Astrocyte (in vitro differentiated cells and primary cell): ENCODE data around the gene GKN1. TPM values are rescaled to one million over a fixed set of nuclear protein-coding genes. Genes with fewer than 3 reads are reported as not detected.

Experiments
- DNase-seq: peaks from one replicate; pipeline ENCODE4 v3.0.0-alpha.2; 2010; ENCODE audit warnings: low read depth
- FAIRE-seq: peaks from 2 replicates; lab custom pipeline; 2011; peaks lifted over from hg19 to GRCh38; lab: Jason Lieb, UNC
- H2AFZ ChIP-seq: 2 replicates; pipeline ENCODE4 v1.6.0; 2012; ENCODE audit warnings: low read depth, low read length, inconsistent platforms
- H3K27ac ChIP-seq: 2 replicates; pipeline ENCODE4 v1.5.1; 2011; ENCODE audit warnings: low read depth, low read length, inconsistent platforms
- H3K27me3 ChIP-seq: 2 replicates; pipeline ENCODE4 v1.6.0; 2011; ENCODE audit warnings: low read length, inconsistent platforms; ENCODE audit not compliant: insufficient read depth
- H3K36me3 ChIP-seq: 2 replicates; pipeline ENCODE4 v1.5.1; 2011; ENCODE audit warnings: low read length, inconsistent platforms; ENCODE audit not compliant: insufficient read depth
- H3K4me1 ChIP-seq: 2 replicates; pipeline ENCODE4 v1.5.1; 2011; ENCODE audit warnings: low read length, inconsistent platforms; ENCODE audit not compliant: insufficient read depth
- H3K4me2 ChIP-seq: 2 replicates; pipeline ENCODE4 v1.6.0; 2012; ENCODE audit warnings: low read length, inconsistent platforms
- H3K4me3 ChIP-seq: 2 replicates; pipeline ENCODE4 v1.5.1; 2011; ENCODE audit warnings: low read depth, mild to moderate bottlenecking, low read length, inconsistent platforms; ENCODE audit not compliant: insufficient read depth
- H3K79me2 ChIP-seq: 2 replicates; pipeline ENCODE4 v1.6.0; 2012; ENCODE audit warnings: mild to moderate bottlenecking, low read length, inconsistent platforms; ENCODE audit not compliant: insufficient read depth
- H3K9ac ChIP-seq: 2 replicates; pipeline ENCODE4 v1.6.0; 2012; ENCODE audit warnings: mild to moderate bottlenecking, low read length, inconsistent platforms
- H3K9me3 ChIP-seq: 2 replicates; pipeline ENCODE4 v1.5.1; 2012; ENCODE audit warnings: low read depth, mild to moderate bottlenecking, low read length, inconsistent platforms; ENCODE audit not compliant: insufficient read depth
- H4K20me1 ChIP-seq: 2 replicates; pipeline ENCODE4 v1.6.0; 2012; ENCODE audit warnings: low read length, inconsistent platforms; ENCODE audit not compliant: insufficient read depth
- H3K27ac Mint-ChIP-seq: one replicate; pipeline ENCODE4 v1.8.0; 2021; ENCODE audit warnings: mild to moderate bottlenecking, mixed read lengths; ENCODE audit not compliant: unreplicated experiment
- H3K27me3 Mint-ChIP-seq: one replicate; pipeline ENCODE4 v1.8.0; 2021; ENCODE audit warnings: low read depth, mixed read lengths; ENCODE audit not compliant: unreplicated experiment
- H3K36me3 Mint-ChIP-seq: one replicate; pipeline ENCODE4 v1.8.0; 2021; ENCODE audit warnings: low read depth, mixed read lengths; ENCODE audit not compliant: unreplicated experiment
- H3K4me1 Mint-ChIP-seq: one replicate; pipeline ENCODE4 v1.8.0; 2021; ENCODE audit warnings: low read depth, mixed read lengths; ENCODE audit not compliant: unreplicated experiment
- H3K4me3 Mint-ChIP-seq: one replicate; pipeline ENCODE4 v1.8.0; 2021; ENCODE audit warnings: mild to moderate bottlenecking, moderate library complexity, mixed read lengths; ENCODE audit not compliant: unreplicated experiment
- H3K9me3 Mint-ChIP-seq: one replicate; pipeline ENCODE4 v1.8.0; 2021; ENCODE audit warnings: mild to moderate bottlenecking, mixed read lengths; ENCODE audit not compliant: unreplicated experiment
- EZH2 ChIP-seq: IDR thresholded peaks from 2 replicates; pipeline ENCODE4 v1.6.1; 2012; ENCODE audit warnings: mild to moderate bottlenecking, low read length, inconsistent platforms; ENCODE audit not compliant: insufficient read depth
- total RNA-seq: library from RNA; stranded (reverse); gene quantifications from 2 replicates; pipeline ENCODE4 v1.2.1, GENCODE V29; 2021
- TF ChIP-seq, protein P1 (sequence below): IDR thresholded peaks from 2 replicates; pipeline ENCODE4 v1.5.1; 2011; ENCODE audit warnings: low read depth, mild to moderate bottlenecking, inconsistent platforms, low read length, moderate library complexity; ENCODE audit not compliant: insufficient read depth

The GKN1 gene
- total RNA-seq, 1 donor from 2014 or later, result not detected

DNA sequence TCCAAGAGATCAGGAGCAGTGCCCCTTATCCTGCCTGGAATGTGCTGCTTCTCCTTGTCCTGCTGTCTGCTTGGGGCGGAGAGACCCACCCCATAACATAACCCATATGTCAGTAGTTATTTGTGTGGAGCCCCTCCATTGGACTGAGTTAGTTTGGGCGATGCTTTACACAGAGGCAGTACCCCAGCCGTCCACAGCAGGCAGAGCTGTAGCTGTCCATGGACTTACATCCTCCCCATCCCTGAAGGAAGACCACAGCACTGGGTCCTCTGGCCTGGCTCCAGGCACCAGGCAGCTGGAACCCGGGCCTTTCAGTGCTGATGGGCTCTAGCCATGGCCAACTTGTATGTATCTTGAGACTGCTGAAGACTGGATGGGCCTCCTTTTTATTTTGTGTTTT, 42.0 kb upstream of the GKN1 start:
- no peak for TF ChIP-seq EZH2
- TF ChIP-seq, protein P1, sequence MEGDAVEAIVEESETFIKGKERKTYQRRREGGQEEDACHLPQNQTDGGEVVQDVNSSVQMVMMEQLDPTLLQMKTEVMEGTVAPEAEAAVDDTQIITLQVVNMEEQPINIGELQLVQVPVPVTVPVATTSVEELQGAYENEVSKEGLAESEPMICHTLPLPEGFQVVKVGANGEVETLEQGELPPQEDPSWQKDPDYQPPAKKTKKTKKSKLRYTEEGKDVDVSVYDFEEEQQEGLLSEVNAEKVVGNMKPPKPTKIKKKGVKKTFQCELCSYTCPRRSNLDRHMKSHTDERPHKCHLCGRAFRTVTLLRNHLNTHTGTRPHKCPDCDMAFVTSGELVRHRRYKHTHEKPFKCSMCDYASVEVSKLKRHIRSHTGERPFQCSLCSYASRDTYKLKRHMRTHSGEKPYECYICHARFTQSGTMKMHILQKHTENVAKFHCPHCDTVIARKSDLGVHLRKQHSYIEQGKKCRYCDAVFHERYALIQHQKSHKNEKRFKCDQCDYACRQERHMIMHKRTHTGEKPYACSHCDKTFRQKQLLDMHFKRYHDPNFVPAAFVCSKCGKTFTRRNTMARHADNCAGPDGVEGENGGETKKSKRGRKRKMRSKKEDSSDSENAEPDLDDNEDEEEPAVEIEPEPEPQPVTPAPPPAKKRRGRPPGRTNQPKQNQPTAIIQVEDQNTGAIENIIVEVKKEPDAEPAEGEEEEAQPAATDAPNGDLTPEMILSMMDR, result no peak
- DNase-seq (no peak), FAIRE-seq (no peak)
- no peak overlapping the region for H3K4me3 ChIP-seq
- Mint-ChIP-seq H3K9me3 (peaks cover 4% of the 10 kb centered on the region), H3K27ac (no peak overlapping the region), H3K4me1 (peaks cover 18% of the 10 kb centered on the region), H3K27me3 (peaks cover 7% of the 10 kb centered on the region), H3K36me3 (no peaks in the 10 kb centered on the region), H3K4me3 (no peak overlapping the region)
- H2AFZ ChIP-seq, result no peak overlapping the region
- H3K79me2 ChIP-seq, result no peaks in the 10 kb centered on the region
- H3K4me2 ChIP-seq, result no peak overlapping the region
- no peaks in the 10 kb centered on the region for H3K36me3 ChIP-seq
- H3K4me1 ChIP-seq, result peaks cover 17% of the 10 kb centered on the region
- no peak overlapping the region for H3K27ac ChIP-seq
- H3K9ac ChIP-seq, result no peak overlapping the region
- no peaks in the 10 kb centered on the region for H3K9me3 ChIP-seq
- no peaks in the 10 kb centered on the region for H3K27me3 ChIP-seq
- H4K20me1 ChIP-seq, result no peaks in the 10 kb centered on the region

DNA sequence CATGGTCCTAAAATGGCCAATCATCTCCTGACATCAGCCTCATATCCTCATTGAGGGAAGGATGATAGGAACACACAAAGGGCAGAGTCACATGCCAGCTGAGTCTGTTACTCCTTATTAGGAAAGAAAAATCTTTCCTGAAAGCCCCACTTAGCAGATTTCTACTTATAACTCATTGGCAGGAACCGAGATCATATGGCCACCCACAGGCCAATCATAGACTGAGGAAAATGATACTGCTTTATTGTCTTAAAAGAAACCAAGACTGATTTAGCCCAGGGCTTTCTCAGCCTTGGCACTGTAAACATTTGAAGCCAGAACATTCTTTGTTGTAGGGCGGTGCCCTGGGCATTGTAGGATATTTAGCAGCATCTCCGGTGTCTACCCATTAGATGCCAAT, 40.4 kb upstream of the GKN1 start:
- H3K9ac ChIP-seq, result no peak overlapping the region
- FAIRE-seq, result no peak

DNA sequence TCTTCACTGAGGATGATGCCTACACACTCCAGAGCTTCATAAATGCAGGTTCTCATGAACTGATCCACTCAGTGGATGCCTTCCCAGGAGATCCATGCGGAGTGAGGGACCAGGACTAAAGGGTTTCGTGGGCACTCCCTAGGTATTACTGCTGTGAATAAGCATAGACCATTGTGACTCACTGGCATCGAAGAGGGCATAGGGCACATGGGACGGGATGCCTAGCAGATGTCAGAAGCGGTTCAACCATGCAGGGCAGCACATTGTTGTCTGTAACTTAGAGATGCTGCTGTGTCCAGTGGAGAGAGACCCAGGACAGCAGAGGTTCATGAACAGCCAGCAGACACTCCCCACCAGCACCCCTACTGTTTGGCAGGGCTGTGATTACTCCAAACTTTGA, 39.0 kb upstream of the GKN1 start:
- FAIRE-seq (no peak), DNase-seq (no peak)
- H3K27me3 ChIP-seq, result no peaks in the 10 kb centered on the region
- H3K9me3 Mint-ChIP-seq, result peaks cover 4% of the 10 kb centered on the region
- H3K4me1 ChIP-seq, result peaks cover 18% of the 10 kb centered on the region
- peaks cover 19% of the 10 kb centered on the region for H3K4me1 Mint-ChIP-seq
- no peak overlapping the region for H3K27ac ChIP-seq
- no peak overlapping the region for H3K4me3 ChIP-seq
- no peak for TF ChIP-seq EZH2
- TF ChIP-seq, protein P1, result no peak
- no peaks in the 10 kb centered on the region for H3K36me3 ChIP-seq
- no peaks in the 10 kb centered on the region for H4K20me1 ChIP-seq
- no peak overlapping the region for H3K4me3 Mint-ChIP-seq
- H3K36me3 Mint-ChIP-seq, result no peaks in the 10 kb centered on the region
- H3K27me3 Mint-ChIP-seq, result peaks cover 7% of the 10 kb centered on the region
- no peaks in the 10 kb centered on the region for H3K79me2 ChIP-seq
- no peak overlapping the region for H3K27ac Mint-ChIP-seq
- no peak overlapping the region for H3K4me2 ChIP-seq
- no peaks in the 10 kb centered on the region for H3K9me3 ChIP-seq
- H2AFZ ChIP-seq, result no peak overlapping the region
- H3K9ac ChIP-seq, result no peak overlapping the region

More for the DNA sequence above, 40.4 kb upstream of the GKN1 start:
- no peak overlapping the region for H3K27ac Mint-ChIP-seq
- Histone ChIP-seq H3K4me3 (no peak overlapping the region), H3K4me2 (no peak overlapping the region), H3K4me1 (peaks cover 18% of the 10 kb centered on the region), H3K79me2 (no peaks in the 10 kb centered on the region), H3K36me3 (no peaks in the 10 kb centered on the region), H3K27ac (no peak overlapping the region), H3K9me3 (no peaks in the 10 kb centered on the region), H3K27me3 (no peaks in the 10 kb centered on the region), H4K20me1 (no peaks in the 10 kb centered on the region), H2AFZ (no peak overlapping the region)
- H3K4me3 Mint-ChIP-seq, result no peak overlapping the region
- TF ChIP-seq EZH2, result no peak
- TF ChIP-seq, protein P1, result no peak
- H3K36me3 Mint-ChIP-seq, result no peaks in the 10 kb centered on the region
- H3K4me1 Mint-ChIP-seq, result peaks cover 19% of the 10 kb centered on the region
- H3K27me3 Mint-ChIP-seq, result peaks cover 7% of the 10 kb centered on the region
- peaks cover 4% of the 10 kb centered on the region for H3K9me3 Mint-ChIP-seq
- DNase-seq, result no peak
